Testis (tissue), 2 donors: ENCODE measurements around the gene BTBD10.

ENCODE experiments used
- POLR2A ChIP-seq: fragments of 450-650 bp; IDR thresholded peaks from one replicate; pipeline ENCODE4 v1.6.1; 2017; ENCODE audit warnings: antibody characterized with exemption, mild to moderate bottlenecking, moderate library complexity
- TF ChIP-seq, protein P1 (sequence below), 3 experiments: fragments of 450-650 bp in 2 of 3; fragments of 200-600 bp in 1 of 3; sonication (generic) in 1 of 3; IDR thresholded peaks; one replicate each; pipeline ENCODE4 v1.5.1; 2016 to 2019; ENCODE audit warnings: antibody characterized with exemption in 3 of 3, mild to moderate bottlenecking in 2 of 3, moderate library complexity in 1 of 3

DNA sequence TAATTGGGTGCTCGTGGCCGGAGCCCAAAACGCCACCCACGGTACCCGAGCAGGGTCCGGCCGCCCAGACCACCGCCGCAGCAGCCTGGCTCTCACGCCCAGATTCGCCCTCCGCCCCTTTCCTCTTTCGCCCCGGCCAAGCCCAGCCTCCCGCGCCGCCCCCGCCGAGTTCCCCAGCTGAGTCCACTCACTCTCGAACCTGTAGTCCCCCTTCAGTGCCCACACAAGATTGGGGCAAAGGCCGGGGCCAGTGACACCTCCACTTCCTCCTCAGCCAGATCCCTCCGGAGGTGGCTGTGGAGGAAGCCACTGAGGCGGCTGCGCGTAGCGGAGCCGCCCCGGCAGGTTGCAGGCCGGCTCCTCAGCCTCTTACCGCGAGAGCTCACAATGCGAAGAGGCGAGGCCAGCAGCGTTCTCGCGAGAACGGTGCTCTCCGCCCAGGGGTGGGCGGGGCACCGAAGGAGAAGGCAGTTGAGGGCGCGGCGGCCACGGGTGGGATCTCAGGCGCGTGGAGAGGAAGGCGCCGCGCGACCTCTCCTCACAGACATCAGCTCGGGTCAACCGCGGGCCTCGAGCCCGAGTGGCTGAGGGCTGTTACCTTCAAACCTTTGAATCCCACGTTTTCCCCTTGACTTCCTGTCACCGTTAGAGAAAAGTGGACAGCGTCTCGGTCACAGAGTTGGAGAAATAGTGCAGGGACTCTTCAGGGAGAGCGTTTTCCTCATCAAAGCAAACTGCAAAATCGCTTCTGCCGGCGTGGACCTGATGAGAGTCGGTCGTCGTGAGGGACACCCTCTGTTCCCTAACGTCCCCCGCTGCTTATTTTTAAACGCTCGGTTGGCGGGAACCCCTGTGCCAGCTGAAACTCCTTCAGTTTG, at the start of gene BTBD10:
- TF ChIP-seq, protein P1, sequence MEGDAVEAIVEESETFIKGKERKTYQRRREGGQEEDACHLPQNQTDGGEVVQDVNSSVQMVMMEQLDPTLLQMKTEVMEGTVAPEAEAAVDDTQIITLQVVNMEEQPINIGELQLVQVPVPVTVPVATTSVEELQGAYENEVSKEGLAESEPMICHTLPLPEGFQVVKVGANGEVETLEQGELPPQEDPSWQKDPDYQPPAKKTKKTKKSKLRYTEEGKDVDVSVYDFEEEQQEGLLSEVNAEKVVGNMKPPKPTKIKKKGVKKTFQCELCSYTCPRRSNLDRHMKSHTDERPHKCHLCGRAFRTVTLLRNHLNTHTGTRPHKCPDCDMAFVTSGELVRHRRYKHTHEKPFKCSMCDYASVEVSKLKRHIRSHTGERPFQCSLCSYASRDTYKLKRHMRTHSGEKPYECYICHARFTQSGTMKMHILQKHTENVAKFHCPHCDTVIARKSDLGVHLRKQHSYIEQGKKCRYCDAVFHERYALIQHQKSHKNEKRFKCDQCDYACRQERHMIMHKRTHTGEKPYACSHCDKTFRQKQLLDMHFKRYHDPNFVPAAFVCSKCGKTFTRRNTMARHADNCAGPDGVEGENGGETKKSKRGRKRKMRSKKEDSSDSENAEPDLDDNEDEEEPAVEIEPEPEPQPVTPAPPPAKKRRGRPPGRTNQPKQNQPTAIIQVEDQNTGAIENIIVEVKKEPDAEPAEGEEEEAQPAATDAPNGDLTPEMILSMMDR (IDR thresholded peaks at IDR 0.05), result no peak
- peak; percentile 75 for TF ChIP-seq POLR2A
